ENCODE data around the gene RIN1. TPM values are rescaled to one million over a fixed set of nuclear protein-coding genes. Genes with fewer than 3 reads are reported as not detected.

RIN1 gene
- total and polyA plus RNA-seq, 9 of the 15 experiments (the other 6 are each of a cell fraction or from before 2014, with no cell fraction given), result 0.01 to 1.2 (median 0.45) TPM; not detected in 1

DNA sequence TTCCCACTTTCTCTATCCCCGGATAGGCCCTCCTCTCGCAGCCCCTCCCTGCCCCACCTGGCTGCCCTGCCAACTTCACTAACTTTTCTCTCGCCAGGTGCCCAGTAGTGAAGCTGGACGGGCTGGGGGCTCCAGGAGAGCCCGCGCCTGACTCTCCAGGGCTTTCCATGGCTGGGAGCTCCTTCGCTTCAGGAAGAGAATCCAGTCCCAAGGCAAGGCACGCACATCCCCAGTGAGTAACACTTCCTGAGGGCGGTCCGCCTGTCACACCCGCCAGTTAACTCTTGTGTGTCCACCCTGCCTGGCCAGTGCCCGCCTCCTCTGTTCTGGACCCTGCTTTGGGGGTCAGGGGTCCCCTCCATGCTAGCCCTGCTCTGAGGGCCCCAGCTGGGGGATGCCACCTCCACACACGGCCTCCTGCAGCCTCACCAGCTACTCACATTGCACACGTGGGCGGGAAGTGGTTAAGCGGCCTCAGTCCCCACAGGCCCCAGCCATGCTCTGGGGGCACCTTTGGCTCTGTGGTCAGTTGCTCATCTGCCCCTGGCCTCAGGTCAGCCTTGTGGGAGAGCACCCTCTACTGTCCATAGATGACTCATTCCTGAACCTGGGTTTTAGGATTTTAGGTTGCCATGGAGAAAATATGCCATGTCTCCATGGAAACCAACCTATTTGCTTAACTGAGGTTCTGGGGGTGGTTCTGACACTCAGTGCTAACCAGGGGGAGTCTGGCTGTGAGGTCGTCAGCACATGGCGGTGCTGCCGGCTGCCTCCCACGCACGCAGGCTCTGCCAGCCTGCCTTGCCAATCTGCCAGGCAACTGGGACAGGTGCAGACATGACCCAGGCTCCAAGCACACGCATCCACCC lies at the start of gene RIN1 (continued):
- TF ChIP-seq, protein P1, sequence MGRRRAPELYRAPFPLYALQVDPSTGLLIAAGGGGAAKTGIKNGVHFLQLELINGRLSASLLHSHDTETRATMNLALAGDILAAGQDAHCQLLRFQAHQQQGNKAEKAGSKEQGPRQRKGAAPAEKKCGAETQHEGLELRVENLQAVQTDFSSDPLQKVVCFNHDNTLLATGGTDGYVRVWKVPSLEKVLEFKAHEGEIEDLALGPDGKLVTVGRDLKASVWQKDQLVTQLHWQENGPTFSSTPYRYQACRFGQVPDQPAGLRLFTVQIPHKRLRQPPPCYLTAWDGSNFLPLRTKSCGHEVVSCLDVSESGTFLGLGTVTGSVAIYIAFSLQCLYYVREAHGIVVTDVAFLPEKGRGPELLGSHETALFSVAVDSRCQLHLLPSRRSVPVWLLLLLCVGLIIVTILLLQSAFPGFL (CRISPR knock-in tag; IDR thresholded peaks at IDR 0.05), result no peak
- TF ChIP-seq FOXK1 (CRISPR knock-in tag; IDR thresholded peaks at IDR 0.05; ENCODE audit: borderline replicate concordance) (0 out of 2 replicates have a peak, but pooled peaks have one; percentile 39), CREM (IDR thresholded peaks at IDR 0.05; ENCODE audit: low read depth) (peak; percentile 61), HDAC1 (IDR thresholded peaks at IDR 0.05) (no peak), ERF (CRISPR knock-in tag; IDR thresholded peaks at IDR 0.05) (peak; percentile 70)
- TF ChIP-seq, protein P2, sequence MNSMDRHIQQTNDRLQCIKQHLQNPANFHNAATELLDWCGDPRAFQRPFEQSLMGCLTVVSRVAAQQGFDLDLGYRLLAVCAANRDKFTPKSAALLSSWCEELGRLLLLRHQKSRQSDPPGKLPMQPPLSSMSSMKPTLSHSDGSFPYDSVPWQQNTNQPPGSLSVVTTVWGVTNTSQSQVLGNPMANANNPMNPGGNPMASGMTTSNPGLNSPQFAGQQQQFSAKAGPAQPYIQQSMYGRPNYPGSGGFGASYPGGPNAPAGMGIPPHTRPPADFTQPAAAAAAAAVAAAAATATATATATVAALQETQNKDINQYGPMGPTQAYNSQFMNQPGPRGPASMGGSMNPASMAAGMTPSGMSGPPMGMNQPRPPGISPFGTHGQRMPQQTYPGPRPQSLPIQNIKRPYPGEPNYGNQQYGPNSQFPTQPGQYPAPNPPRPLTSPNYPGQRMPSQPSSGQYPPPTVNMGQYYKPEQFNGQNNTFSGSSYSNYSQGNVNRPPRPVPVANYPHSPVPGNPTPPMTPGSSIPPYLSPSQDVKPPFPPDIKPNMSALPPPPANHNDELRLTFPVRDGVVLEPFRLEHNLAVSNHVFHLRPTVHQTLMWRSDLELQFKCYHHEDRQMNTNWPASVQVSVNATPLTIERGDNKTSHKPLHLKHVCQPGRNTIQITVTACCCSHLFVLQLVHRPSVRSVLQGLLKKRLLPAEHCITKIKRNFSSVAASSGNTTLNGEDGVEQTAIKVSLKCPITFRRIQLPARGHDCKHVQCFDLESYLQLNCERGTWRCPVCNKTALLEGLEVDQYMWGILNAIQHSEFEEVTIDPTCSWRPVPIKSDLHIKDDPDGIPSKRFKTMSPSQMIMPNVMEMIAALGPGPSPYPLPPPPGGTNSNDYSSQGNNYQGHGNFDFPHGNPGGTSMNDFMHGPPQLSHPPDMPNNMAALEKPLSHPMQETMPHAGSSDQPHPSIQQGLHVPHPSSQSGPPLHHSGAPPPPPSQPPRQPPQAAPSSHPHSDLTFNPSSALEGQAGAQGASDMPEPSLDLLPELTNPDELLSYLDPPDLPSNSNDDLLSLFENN (IDR thresholded peaks at IDR 0.05; ENCODE audit: low read depth in 2 of 2, low read length in 2 of 2), result 0 out of 4 replicates have a peak, but pooled peaks of 1 of the 2 experiments have one; percentile 16
- TF ChIP-seq, protein P3, sequence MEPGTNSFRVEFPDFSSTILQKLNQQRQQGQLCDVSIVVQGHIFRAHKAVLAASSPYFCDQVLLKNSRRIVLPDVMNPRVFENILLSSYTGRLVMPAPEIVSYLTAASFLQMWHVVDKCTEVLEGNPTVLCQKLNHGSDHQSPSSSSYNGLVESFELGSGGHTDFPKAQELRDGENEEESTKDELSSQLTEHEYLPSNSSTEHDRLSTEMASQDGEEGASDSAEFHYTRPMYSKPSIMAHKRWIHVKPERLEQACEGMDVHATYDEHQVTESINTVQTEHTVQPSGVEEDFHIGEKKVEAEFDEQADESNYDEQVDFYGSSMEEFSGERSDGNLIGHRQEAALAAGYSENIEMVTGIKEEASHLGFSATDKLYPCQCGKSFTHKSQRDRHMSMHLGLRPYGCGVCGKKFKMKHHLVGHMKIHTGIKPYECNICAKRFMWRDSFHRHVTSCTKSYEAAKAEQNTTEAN (CRISPR knock-in tag; IDR thresholded peaks at IDR 0.05), result 0 out of 2 replicates have a peak, but pooled peaks have one; percentile 59
- TF ChIP-seq, protein P4, sequence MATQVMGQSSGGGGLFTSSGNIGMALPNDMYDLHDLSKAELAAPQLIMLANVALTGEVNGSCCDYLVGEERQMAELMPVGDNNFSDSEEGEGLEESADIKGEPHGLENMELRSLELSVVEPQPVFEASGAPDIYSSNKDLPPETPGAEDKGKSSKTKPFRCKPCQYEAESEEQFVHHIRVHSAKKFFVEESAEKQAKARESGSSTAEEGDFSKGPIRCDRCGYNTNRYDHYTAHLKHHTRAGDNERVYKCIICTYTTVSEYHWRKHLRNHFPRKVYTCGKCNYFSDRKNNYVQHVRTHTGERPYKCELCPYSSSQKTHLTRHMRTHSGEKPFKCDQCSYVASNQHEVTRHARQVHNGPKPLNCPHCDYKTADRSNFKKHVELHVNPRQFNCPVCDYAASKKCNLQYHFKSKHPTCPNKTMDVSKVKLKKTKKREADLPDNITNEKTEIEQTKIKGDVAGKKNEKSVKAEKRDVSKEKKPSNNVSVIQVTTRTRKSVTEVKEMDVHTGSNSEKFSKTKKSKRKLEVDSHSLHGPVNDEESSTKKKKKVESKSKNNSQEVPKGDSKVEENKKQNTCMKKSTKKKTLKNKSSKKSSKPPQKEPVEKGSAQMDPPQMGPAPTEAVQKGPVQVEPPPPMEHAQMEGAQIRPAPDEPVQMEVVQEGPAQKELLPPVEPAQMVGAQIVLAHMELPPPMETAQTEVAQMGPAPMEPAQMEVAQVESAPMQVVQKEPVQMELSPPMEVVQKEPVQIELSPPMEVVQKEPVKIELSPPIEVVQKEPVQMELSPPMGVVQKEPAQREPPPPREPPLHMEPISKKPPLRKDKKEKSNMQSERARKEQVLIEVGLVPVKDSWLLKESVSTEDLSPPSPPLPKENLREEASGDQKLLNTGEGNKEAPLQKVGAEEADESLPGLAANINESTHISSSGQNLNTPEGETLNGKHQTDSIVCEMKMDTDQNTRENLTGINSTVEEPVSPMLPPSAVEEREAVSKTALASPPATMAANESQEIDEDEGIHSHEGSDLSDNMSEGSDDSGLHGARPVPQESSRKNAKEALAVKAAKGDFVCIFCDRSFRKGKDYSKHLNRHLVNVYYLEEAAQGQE (IDR thresholded peaks at IDR 0.05; ENCODE audit: borderline replicate concordance), result peak; percentile 65
- TF ChIP-seq, protein P4 (CRISPR knock-in tag; IDR thresholded peaks at IDR 0.05; ENCODE audit: low read depth), result peak; percentile 73

Measured in K562 (cell line).